PFSK-1 (cell line): ENCODE measurements around the gene TMEM255B.

Source experiments
- FOXP2 ChIP-seq: optimal IDR thresholded peaks from 2 replicates; pipeline ENCODE3; 2011; ENCODE audit warnings: borderline replicate concordance, control low read depth, inconsistent platforms; ENCODE audit not compliant: insufficient read depth; ENCODE audit errors: extremely low read length, extremely low read depth
- POLR2AphosphoS5 ChIP-seq: IDR thresholded peaks from 2 replicates; pipeline ENCODE4 v1.6.1; 2012; ENCODE audit warnings: low read depth, mild to moderate bottlenecking, control low read depth, low read length, moderate library complexity
- SIN3A ChIP-seq: IDR thresholded peaks from 2 replicates; pipeline ENCODE4 v1.6.1; 2012; ENCODE audit warnings: mild to moderate bottlenecking, low read length, moderate library complexity, borderline replicate concordance; ENCODE audit not compliant: insufficient read depth
- TAF1 ChIP-seq: IDR thresholded peaks from 2 replicates; pipeline ENCODE4 v1.6.1; 2012; ENCODE audit warnings: low read length, control low read depth, borderline replicate concordance; ENCODE audit not compliant: insufficient read depth
- TF ChIP-seq, protein P1 (sequence below), 2 experiments: IDR thresholded peaks; 2 replicates each; pipeline versions ENCODE4 v1.6.1 to v1.8.0; 2011 to 2012; ENCODE audit warnings: low read depth in 2 of 2, low read length in 2 of 2, control low read depth in 1 of 2, inconsistent platforms in 1 of 2, mild to moderate bottlenecking in 1 of 2, moderate library complexity in 1 of 2; ENCODE audit not compliant: insufficient read depth in 1 of 2

TMEM255B gene

DNA sequence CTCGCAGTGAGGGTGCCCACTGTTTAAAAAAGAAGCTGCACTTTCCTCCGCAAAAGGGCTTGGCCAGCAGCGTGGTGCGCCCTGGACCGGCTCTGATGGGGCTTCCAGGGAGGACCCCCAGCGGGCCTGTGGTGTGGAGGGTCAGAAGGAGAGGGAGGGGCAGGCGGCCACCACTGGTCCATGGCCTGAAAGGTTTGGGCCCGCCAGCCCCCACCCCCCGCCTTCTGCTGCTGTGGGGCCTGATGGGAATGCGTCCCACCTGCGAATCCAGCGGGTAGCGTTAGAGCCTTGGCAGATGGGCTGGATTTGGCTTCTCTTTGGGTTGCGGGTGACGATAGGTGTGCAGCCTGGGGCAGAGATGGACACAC lies 34.7 kb downstream of the TMEM255B start:
- TF ChIP-seq FOXP2 (no peak), SIN3A (no peak), TAF1 (no peak), POLR2AphosphoS5 (no peak)
- TF ChIP-seq, protein P1, sequence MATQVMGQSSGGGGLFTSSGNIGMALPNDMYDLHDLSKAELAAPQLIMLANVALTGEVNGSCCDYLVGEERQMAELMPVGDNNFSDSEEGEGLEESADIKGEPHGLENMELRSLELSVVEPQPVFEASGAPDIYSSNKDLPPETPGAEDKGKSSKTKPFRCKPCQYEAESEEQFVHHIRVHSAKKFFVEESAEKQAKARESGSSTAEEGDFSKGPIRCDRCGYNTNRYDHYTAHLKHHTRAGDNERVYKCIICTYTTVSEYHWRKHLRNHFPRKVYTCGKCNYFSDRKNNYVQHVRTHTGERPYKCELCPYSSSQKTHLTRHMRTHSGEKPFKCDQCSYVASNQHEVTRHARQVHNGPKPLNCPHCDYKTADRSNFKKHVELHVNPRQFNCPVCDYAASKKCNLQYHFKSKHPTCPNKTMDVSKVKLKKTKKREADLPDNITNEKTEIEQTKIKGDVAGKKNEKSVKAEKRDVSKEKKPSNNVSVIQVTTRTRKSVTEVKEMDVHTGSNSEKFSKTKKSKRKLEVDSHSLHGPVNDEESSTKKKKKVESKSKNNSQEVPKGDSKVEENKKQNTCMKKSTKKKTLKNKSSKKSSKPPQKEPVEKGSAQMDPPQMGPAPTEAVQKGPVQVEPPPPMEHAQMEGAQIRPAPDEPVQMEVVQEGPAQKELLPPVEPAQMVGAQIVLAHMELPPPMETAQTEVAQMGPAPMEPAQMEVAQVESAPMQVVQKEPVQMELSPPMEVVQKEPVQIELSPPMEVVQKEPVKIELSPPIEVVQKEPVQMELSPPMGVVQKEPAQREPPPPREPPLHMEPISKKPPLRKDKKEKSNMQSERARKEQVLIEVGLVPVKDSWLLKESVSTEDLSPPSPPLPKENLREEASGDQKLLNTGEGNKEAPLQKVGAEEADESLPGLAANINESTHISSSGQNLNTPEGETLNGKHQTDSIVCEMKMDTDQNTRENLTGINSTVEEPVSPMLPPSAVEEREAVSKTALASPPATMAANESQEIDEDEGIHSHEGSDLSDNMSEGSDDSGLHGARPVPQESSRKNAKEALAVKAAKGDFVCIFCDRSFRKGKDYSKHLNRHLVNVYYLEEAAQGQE (IDR thresholded peaks at IDR 0.05; ENCODE audit: insufficient read depth in 1 of 2, low read depth in 2 of 2, low read length in 2 of 2), result no peak

DNA sequence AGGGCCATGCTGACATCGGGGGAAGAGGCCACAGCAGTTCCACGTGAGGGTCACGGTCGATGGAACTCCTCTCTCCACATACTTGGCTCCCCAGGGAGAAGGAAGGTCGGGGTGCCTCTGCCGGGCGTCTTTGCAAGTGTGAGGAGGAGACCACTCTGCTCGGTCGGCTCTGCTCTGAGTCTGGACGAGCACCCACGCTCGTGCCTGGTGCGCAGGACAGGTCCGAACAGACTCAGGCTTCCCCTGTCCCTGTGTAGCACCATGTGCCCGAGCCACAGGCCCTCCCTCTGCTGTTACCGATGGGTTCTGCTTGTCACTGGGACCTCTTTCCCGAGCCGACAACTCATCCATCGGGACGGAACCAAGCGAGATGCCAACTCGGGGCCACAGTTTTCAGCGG lies 35.1 kb downstream of the TMEM255B start:
- TF ChIP-seq SIN3A, result no peak
- no peak for TF ChIP-seq POLR2AphosphoS5
- TF ChIP-seq FOXP2, result no peak
- TF ChIP-seq, protein P1 (IDR thresholded peaks at IDR 0.05; ENCODE audit: insufficient read depth in 1 of 2, low read depth in 2 of 2, low read length in 2 of 2), result no peak
- no peak for TF ChIP-seq TAF1

DNA sequence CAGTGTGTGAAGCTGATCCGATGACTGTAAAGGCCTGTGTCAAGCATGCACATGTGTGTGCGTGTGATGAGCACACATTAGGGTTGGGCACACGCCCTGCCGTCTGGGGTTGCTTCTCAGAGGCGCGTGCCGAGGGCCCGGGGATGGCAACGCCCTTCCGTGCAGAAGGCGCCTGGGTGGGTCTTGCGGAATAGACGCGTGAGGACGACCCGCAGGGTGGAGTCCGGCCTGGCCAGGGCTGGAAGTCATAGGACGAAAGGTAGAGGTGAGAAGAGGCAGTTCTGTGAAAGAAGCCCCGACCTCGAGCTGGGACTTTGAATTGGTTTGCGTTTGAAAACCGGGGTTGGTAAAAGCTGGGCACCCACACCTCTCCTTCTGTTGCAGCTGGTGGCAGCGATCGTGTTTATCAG lies 35.7 kb downstream of the TMEM255B start:
- TF ChIP-seq FOXP2 (no peak), TAF1 (no peak), POLR2AphosphoS5 (no peak), SIN3A (no peak)
- TF ChIP-seq, protein P1 (IDR thresholded peaks at IDR 0.05; ENCODE audit: insufficient read depth in 1 of 2, low read depth in 2 of 2, low read length in 2 of 2), result no peak

DNA sequence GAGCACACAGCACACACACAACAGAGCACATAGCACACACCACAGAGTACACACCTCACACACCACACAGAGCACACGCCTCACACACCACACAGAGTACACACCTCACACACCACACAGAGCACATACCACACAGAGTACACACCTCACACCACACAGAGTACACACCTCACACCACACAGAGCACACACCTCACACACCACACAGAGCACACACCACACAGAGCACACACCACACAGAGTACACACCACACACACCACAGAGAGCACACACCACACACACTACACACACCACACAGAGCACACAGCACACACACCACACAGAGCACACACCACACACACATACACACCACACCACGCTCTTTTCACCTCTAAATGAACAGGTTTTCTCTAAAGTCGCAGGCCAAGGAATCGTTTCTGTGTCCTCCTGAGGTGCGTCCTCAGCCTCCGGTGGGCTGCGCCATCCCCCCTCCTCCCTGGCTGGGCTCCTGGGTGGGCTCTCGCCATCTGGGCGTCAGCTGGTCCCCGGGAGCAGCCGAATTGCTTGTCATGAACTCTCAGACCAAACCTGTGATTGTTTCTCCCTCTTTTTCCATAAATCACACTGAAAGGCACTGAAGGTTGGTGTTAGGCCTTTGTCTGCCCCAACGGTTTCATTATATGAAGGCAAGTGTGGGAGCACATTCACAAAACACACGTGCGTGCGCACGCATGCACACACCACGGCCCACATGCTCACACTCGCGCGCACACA lies 37.4 kb downstream of the TMEM255B start:
- TF ChIP-seq TAF1 (no peak), SIN3A (no peak), POLR2AphosphoS5 (no peak), FOXP2 (no peak)
- TF ChIP-seq, protein P1 (IDR thresholded peaks at IDR 0.05; ENCODE audit: insufficient read depth in 1 of 2, low read depth in 2 of 2, low read length in 2 of 2), result no peak
